ENCODE measurements around the gene ACBD6.

ACBD6 gene

GRCh38 chr1:180252638-180253536 lies 249.5 kb downstream of the ACBD6 start:
- peak; percentile 75 for DNase-seq

- no peak for DNase-seq
These were observed 250.7 kb downstream of the ACBD6 start for GRCh38 chr1:180251526-180252305.

DNA sequence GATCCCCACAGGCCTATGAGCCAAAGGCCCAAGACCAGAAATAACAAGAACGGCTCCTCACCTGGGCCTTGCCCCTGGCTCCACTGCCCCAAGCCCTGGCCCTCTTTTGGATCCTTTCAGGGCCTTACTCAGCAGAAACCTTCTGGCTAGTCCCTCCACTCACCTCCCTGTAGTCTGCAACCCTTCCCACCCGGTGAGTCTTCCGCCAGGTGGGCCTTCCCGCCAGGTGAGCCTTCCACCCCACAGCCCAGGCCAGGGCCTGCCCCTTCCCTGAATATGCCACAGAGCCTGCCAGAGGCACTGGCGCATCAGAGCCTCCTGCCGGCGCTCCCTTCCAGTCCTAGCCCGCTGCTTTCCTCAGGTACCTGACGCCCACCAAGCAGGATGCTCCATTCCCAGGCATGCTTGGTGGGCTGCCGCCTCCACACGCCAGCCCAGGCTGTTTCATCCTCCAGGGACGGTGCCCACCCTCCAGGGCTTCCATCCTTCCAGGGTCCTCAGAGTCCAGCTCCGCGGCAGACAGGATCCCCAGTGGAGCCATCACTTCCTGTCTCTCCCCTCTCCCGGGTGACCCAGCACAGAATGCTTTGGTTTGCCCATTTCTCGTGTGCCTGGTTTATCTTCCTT lies 251.4 kb downstream of the ACBD6 start:
- DNase-seq, result no peak

GRCh38 chr1:180250499-180250770 lies 251.9 kb downstream of the ACBD6 start:
- DNase-seq, result no peak

DNA sequence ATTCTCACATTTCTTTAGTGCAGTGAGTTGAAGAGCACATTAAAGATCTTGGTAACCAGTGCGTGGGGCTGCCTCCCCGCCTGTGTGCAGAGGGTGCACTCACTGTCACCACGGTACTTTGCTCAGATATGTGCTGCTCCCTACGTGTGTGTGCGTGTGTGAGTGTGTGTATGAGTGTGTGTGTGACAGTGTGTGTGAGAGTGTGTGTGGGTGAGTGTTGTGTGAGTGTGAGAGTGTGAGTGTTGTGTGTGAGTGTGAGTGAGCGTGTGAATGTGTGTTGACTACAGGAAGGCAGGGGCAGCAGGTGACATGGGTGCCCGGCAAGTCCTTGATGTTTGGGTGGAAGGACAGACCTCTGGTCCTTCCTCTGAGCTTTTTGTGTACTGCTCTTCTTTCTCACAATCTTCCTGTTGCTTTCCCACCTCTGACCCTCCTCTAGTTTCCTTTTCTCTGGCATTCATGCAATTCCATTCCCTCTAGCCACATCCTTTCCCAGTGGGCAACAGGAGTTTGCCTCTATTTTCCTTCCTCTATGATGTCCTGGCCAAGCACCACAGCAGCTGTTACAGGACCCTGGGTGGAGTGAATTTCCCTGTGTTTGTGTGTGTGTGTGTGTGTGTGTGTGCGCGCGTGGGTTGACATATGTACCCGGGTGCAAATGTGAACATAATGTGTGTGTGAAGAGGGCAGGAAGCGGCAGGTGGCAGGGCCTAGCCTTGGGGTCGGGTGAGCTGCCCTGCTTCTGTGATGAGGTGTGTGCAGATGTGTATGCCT lies 252.5 kb downstream of the ACBD6 start:
- DNase-seq, result no peak

- DNase-seq, result peak; percentile 73
These were observed 253.4 kb downstream of the ACBD6 start for GRCh38 chr1:180248731-180249681.

DNA sequence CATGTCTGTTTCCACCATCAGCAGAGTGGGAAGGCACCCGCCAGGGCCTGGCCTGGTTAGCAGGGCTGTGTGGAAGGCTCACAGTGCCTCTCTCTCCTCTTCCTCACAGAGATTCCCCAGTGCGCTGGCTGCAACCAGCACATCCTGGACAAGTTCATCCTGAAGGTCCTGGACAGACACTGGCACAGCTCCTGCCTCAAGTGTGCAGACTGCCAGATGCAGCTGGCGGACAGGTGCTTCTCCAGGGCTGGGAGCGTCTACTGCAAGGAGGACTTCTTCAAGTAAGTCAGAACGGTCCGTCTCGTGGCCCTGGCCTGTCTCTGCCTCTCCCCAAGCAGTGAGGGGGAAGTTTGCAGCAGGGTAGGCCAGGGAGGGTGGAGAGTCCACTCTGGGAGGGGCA lies 254.2 kb downstream of the ACBD6 start:
- DNase-seq, result peak; percentile 8

DNA sequence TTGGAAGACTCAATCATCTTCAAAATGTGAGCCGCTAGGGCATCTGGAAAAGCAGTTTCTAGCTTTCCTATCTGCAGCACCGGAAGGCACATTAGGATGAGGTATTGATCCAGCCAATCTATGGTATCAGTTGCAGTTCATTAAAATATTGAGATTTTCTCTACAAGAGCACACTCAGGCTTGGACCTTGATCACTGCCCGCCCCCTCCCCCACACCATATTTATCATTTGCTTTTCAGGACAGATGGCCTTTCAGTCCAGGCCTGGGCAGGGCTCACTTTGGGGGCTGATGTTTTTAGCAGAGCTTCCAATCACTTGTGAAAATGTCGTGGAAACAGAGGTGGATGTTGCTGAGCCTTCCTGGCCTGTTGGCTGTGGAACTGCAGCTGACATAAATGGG lies 254.8 kb downstream of the ACBD6 start:
- no peak for DNase-seq

GRCh38 chr1:180247061-180247460 lies 255.3 kb downstream of the ACBD6 start:
- DNase-seq, result no peak

DNA sequence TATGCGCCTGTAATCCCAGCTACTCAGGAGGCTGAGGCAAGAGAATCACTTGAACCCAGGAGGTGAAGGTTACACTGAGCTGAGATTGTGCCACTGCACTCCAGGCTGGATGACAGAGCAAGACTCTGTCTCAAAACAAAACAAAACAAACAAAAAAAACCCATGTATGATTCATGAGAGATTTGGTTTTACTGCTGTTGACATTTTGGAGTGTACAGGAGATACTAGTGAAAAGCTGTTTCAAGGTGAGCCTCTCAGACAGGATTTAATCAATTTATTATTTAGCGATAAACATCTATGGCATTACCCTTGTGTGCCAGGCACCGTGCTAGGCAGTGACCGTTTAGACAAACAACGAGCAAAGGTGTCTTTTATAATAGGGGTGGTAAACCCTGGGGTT lies 255.8 kb downstream of the ACBD6 start:
- no peak for DNase-seq

GRCh38 chr1:180244840-180245239 lies 257.5 kb downstream of the ACBD6 start:
- DNase-seq, result no peak

DNA sequence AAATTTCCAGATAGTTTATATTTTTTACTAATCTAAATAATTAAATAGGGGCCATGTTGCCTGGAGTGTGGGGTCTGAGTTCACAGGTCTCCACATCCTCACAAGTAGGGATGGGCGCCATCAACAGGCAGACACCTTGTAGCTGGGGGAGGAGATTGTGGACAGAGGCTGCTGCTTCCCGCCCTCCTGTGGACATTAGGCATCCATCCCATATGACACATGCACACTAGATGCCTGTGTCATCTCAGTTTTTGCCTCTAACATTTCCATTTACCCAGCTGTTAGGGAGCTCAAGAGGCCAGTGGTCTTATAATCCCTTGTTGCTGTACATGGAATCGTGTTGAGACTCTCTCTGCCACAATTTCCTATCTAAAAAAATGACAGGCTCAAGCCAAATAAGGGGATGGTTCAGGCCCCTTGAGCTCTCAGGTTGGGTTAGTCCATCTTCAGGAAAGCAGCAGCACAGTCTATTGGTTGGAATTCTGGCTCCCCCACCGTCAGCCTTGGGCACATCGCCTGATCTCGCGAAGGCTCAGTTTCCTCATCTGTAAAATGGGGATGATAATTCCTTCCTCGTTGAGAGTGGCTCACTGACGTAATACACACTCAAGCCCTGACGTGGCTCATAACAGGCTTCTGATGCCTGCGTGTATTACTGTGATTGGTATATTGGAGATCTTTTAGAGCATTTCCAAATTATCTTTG lies 258.7 kb downstream of the ACBD6 start:
- DNase-seq, result no peak

DNA sequence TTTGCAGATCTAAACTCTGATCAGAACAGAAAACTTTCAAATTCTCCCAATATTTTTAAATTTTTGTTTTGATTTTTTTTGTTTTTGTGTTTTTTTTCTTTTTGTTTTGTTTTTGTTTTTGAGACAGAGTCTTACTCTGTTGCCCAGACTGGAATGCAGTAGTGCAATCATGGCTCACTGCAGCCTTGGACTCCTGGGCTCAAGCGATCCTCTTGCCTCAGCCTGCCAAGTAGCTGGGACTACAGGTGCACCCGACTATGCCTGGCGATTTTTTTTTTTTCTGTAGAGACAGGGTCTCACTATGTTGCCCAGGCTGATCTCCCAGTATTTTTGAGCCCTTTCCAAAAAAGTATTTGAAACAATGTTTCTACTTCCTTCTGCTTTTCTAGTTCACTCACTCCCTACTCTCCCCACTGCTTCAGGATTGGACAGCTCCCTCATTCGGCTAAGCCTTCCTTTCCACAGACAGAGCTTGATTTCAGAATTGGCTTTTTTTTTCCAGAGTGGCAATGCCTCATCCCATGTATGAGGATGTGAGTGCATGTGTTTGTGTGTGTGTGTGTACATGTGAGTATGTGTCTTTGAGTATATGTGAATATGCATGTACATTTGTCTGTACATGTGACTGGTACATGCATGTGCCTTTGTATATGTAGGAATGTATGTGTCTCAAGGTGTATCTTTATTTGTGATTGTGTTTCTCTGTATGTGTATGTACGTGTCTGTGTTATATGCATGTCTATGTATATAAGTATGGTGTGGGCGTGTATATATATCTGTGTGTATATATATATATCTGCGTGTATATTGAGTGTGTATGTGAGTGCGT lies 260.4 kb downstream of the ACBD6 start:
- DNase-seq, result no peak

GRCh38 chr1:180239145-180240096 lies 263.0 kb downstream of the ACBD6 start:
- no peak for DNase-seq

DNA sequence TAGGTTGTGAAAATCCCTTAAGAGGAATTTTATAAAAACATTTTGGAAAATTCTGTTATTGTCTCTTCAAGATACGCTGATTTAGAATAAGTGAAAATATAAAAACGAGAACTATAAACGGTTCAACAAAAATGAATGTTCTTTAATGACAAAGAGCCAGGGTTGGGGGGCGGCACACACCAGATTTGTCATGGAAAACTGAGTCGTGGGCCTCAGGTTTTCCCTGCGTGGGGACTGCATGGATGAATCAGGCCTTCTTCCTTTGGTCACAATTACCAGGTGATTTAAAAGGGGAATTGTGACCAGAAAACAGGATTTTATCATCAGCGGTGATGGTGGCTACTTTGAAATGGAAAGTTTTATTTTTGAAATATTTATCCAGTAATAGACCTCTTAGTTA lies 263.7 kb downstream of the ACBD6 start:
- no peak for DNase-seq
